SK-N-SH treated with all-trans-retinoic acid at 6 μM for 48 hours (cell line): ENCODE data around the gene EIF4ENIF1.

Experiments
- ATAC-seq: fragments of 200-7000 bp; cut with Tn5 transposase; 3 replicates; pipeline ENCODE4 v1.9.1; 2020; ENCODE audit warnings: mild to moderate bottlenecking, moderate library complexity
- ARNTL ChIP-seq: fragments of 450-650 bp; formaldehyde crosslinking; IDR thresholded peaks from 2 replicates; pipeline ENCODE4 v1.5.0; 2020; ENCODE audit warnings: low read depth, mild to moderate bottlenecking, moderate library complexity, borderline replicate concordance
- BACH2 ChIP-seq: fragments of 250-450 bp; sonication (Bioruptor Pico); IDR thresholded peaks from 2 replicates; pipeline ENCODE4 v1.9.0; 2021; ENCODE audit warnings: mild to moderate bottlenecking, borderline replicate concordance
- CREB5 ChIP-seq: fragments of 250-450 bp; sonication (Bioruptor Pico); IDR thresholded peaks from 2 replicates; pipeline ENCODE4 v1.5.1; 2020; ENCODE audit warnings: low read depth, mild to moderate bottlenecking, moderate library complexity
- CSDC2 ChIP-seq: fragments of 250-450 bp; sonication (Bioruptor Pico); IDR thresholded peaks from 2 replicates; pipeline ENCODE4 v1.5.0; 2020; ENCODE audit warnings: mild to moderate bottlenecking, moderate library complexity
- ESRRG ChIP-seq: fragments of 250-450 bp; sonication (Bioruptor Pico); IDR thresholded peaks from 2 replicates; pipeline ENCODE4 v1.6.1; 2021; ENCODE audit warnings: mild to moderate bottlenecking
- GLIS3 ChIP-seq: fragments of 250-450 bp; sonication (Bioruptor Pico); IDR thresholded peaks from 2 replicates; pipeline ENCODE4 v1.5.0; 2020; ENCODE audit warnings: mild to moderate bottlenecking, moderate library complexity
- ISL1 ChIP-seq: fragments of 250-450 bp; sonication (Bioruptor Pico); IDR thresholded peaks from 2 replicates; pipeline ENCODE4 v2.1.2; 2022; ENCODE audit warnings: mild to moderate bottlenecking, moderate library complexity
- OSR1 ChIP-seq: fragments of 250-450 bp; sonication (Bioruptor Pico); IDR thresholded peaks from 2 replicates; pipeline ENCODE4 v1.8.0; 2022; ENCODE audit warnings: moderate library complexity, mild to moderate bottlenecking, inconsistent platforms
- PATZ1 ChIP-seq: fragments of 250-450 bp; sonication (Bioruptor Pico); IDR thresholded peaks from 2 replicates; pipeline ENCODE4 v1.8.0; 2020; ENCODE audit warnings: mild to moderate bottlenecking, moderate library complexity, borderline replicate concordance
- PPARA ChIP-seq: fragments of 250-450 bp; sonication (Bioruptor Pico); IDR thresholded peaks from 2 replicates; pipeline ENCODE4 v1.5.0; 2020; ENCODE audit warnings: mild to moderate bottlenecking, borderline replicate concordance
- SNAI2 ChIP-seq: fragments of 250-450 bp; sonication (Bioruptor Pico); IDR thresholded peaks from 2 replicates; pipeline ENCODE4 v1.5.0; 2020; ENCODE audit warnings: mild to moderate bottlenecking, moderate library complexity
- TCF4 ChIP-seq: fragments of 250-450 bp; sonication (Bioruptor Pico); IDR thresholded peaks from 2 replicates; pipeline ENCODE4 v1.8.0; 2021; ENCODE audit warnings: mild to moderate bottlenecking, moderate library complexity, borderline replicate concordance
- TOX ChIP-seq: fragments of 250-450 bp; sonication (Bioruptor Pico); IDR thresholded peaks from 2 replicates; pipeline ENCODE4 v1.8.0; 2021; ENCODE audit warnings: mild to moderate bottlenecking, moderate library complexity, borderline replicate concordance
- TSHZ2 ChIP-seq: fragments of 250-450 bp; sonication (Bioruptor Pico); IDR thresholded peaks from 2 replicates; pipeline ENCODE4 v1.5.0; 2020; ENCODE audit warnings: mild to moderate bottlenecking, moderate library complexity
- ZC3H10 ChIP-seq: fragments of 250-450 bp; sonication (Bioruptor Pico); IDR thresholded peaks from 2 replicates; pipeline ENCODE4 v1.5.1; 2021; ENCODE audit warnings: mild to moderate bottlenecking, moderate library complexity
- ZFP3 ChIP-seq: fragments of 250-450 bp; sonication (Bioruptor Pico); IDR thresholded peaks from 2 replicates; pipeline ENCODE4 v1.5.0; 2020; ENCODE audit warnings: mild to moderate bottlenecking, moderate library complexity
- ZFP30 ChIP-seq: fragments of 450-650 bp; formaldehyde crosslinking; IDR thresholded peaks from 2 replicates; pipeline ENCODE4 v1.5.0; 2022; ENCODE audit warnings: mild to moderate bottlenecking, moderate library complexity
- ZNF565 ChIP-seq: fragments of 450-650 bp; formaldehyde crosslinking; conservative IDR thresholded peaks from 2 replicates; pipeline ENCODE4 v1.5.0; 2020; ENCODE audit warnings: low read depth, mild to moderate bottlenecking, moderate library complexity
- ZNF70 ChIP-seq: fragments of 450-650 bp; formaldehyde crosslinking; IDR thresholded peaks from 2 replicates; pipeline ENCODE4 v1.5.0; 2020; ENCODE audit warnings: mild to moderate bottlenecking, moderate library complexity
- ZNF8 ChIP-seq: fragments of 450-650 bp; formaldehyde crosslinking; IDR thresholded peaks from 2 replicates; pipeline ENCODE4 v1.5.0; 2020; ENCODE audit warnings: mild to moderate bottlenecking, moderate library complexity
- TF ChIP-seq, protein P1 (sequence below): fragments of 250-450 bp; sonication (Bioruptor Pico); IDR thresholded peaks from 2 replicates; pipeline ENCODE4 v1.5.1; 2021; ENCODE audit warnings: mild to moderate bottlenecking, moderate library complexity

EIF4ENIF1 gene

DNA sequence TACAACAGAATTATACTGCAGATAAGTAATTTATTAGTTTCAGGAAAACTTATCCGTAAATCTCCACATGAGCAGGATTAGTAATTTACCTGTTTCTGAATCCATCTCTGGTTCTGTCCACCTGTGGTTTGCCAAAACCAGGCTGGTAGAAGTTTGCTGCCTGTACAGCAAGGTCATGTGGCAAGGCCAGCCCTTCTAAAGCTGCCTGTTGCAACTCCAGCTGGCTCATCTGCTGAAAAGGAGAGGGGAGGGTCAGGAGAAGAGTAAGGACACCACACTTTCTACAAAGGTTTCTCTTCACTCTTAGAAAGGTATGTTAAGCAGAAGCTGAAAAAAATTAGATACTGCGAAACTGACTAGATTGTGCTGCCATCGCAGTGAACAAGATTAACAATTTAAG is 42.3 kb downstream of the EIF4ENIF1 start:
- no peak for ATAC-seq
- TF ChIP-seq ZNF565 (no peak), ZC3H10 (no peak), PPARA (CRISPR knock-in tag) (no peak), ZFP3 (no peak), ZNF70 (CRISPR knock-in tag) (no peak), ZNF8 (no peak), ISL1 (CRISPR knock-in tag) (no peak), ESRRG (CRISPR knock-in tag) (no peak), TOX (CRISPR knock-in tag) (no peak), OSR1 (no peak), SNAI2 (CRISPR knock-in tag) (no peak), ARNTL (CRISPR knock-in tag) (no peak), GLIS3 (CRISPR knock-in tag) (no peak), ZFP30 (CRISPR knock-in tag) (no peak), CSDC2 (no peak)
- TF ChIP-seq, protein P1, sequence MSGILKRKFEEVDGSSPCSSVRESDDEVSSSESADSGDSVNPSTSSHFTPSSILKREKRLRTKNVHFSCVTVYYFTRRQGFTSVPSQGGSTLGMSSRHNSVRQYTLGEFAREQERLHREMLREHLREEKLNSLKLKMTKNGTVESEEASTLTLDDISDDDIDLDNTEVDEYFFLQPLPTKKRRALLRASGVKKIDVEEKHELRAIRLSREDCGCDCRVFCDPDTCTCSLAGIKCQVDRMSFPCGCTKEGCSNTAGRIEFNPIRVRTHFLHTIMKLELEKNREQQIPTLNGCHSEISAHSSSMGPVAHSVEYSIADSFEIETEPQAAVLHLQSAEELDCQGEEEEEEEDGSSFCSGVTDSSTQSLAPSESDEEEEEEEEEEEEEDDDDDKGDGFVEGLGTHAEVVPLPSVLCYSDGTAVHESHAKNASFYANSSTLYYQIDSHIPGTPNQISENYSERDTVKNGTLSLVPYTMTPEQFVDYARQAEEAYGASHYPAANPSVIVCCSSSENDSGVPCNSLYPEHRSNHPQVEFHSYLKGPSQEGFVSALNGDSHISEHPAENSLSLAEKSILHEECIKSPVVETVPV = no peak

- no peak for ATAC-seq
- no peak for TF ChIP-seq PATZ1 (CRISPR knock-in tag)
- TF ChIP-seq ZC3H10 = no peak
- TF ChIP-seq BACH2 = no peak
- no peak for TF ChIP-seq TCF4 (CRISPR knock-in tag)
- no peak for TF ChIP-seq TSHZ2
- TF ChIP-seq TOX (CRISPR knock-in tag) = no peak
- TF ChIP-seq ESRRG (CRISPR knock-in tag) = no peak
- TF ChIP-seq OSR1 = no peak
- TF ChIP-seq ISL1 (CRISPR knock-in tag) = no peak
Measured at GRCh38 chr22:31446767-31447166, 42.9 kb downstream of the EIF4ENIF1 start.

- ATAC-seq = no peak
Measured at GRCh38 chr22:31446208-31446607, 43.4 kb downstream of the EIF4ENIF1 start.

DNA sequence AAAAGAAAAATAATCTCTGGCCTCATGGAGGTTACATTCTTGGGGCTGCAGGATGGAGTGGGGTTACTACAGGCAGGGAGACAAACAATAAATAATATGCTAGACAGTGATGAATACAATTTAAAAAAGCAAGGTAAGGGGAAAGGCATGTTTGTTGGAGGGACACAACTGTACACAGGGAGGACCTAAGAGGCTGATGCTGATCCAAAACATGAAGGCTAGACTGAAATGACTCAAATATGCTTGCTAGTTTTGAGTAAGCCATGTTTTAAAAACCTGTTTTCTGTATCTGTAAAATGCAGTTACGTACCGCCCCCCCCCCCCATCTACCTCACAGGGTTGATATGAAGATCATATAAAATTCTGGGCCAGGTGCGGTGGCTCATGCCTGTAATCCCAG is 44.0 kb downstream of the EIF4ENIF1 start:
- ATAC-seq = no peak
- no peak for TF ChIP-seq ARNTL (CRISPR knock-in tag)
- no peak for TF ChIP-seq GLIS3 (CRISPR knock-in tag)
- TF ChIP-seq CREB5 (CRISPR knock-in tag) = no peak
- TF ChIP-seq CSDC2 = no peak
- no peak for TF ChIP-seq TSHZ2
- TF ChIP-seq ZC3H10 = no peak
- no peak for TF ChIP-seq TCF4 (CRISPR knock-in tag)
- TF ChIP-seq TOX (CRISPR knock-in tag) = no peak
- no peak for TF ChIP-seq PATZ1 (CRISPR knock-in tag)
- no peak for TF ChIP-seq ZFP30 (CRISPR knock-in tag)
- TF ChIP-seq OSR1 = no peak
- no peak for TF ChIP-seq PPARA (CRISPR knock-in tag)
- TF ChIP-seq ISL1 (CRISPR knock-in tag) = no peak
- no peak for TF ChIP-seq ESRRG (CRISPR knock-in tag)
- TF ChIP-seq ZNF70 (CRISPR knock-in tag) = no peak
- TF ChIP-seq ZNF8 = no peak
- no peak for TF ChIP-seq ZFP3
- TF ChIP-seq, protein P1 = no peak
- no peak for TF ChIP-seq SNAI2 (CRISPR knock-in tag)
- no peak for TF ChIP-seq BACH2

More at GRCh38 chr22:31446208-31446607, 43.4 kb downstream of the EIF4ENIF1 start:
- TF ChIP-seq PPARA (CRISPR knock-in tag) = no peak
